Neural crest cell (in vitro differentiated cells): Measurements from ENCODE around the gene ENOX2. TPM values are rescaled to one million over a fixed set of nuclear protein-coding genes. Genes with fewer than 3 reads are reported as not detected.

Source experiments
- DNase-seq: peaks from one replicate; pipeline ENCODE4 v3.0.0; 2021; ENCODE audit warnings: low read depth, mixed read lengths, low spot score
- H3K27ac Mint-ChIP-seq: one replicate; pipeline ENCODE4 v1.8.0; 2021; ENCODE audit warnings: mild to moderate bottlenecking, mixed read lengths; ENCODE audit not compliant: unreplicated experiment
- H3K27me3 Mint-ChIP-seq: 2 replicates; pipeline ENCODE4 v1.8.0; 2021; ENCODE audit warnings: low read depth, mild to moderate bottlenecking, mixed read lengths
- H3K36me3 Mint-ChIP-seq: 2 replicates; pipeline ENCODE4 v1.8.0; 2021; ENCODE audit warnings: low read depth, mild to moderate bottlenecking, mixed read lengths
- H3K4me1 Mint-ChIP-seq: 2 replicates; pipeline ENCODE4 v1.8.0; 2021; ENCODE audit warnings: mixed read lengths
- H3K4me3 Mint-ChIP-seq: one replicate; pipeline ENCODE4 v1.8.0; 2021; ENCODE audit warnings: mild to moderate bottlenecking, mixed read lengths
- H3K9me3 Mint-ChIP-seq: 2 replicates; pipeline ENCODE4 v1.8.0; 2021; ENCODE audit warnings: mixed read lengths
- CTCF ChIP-seq: fragments of 200-600 bp; sonication (generic); conservative IDR thresholded peaks from 2 replicates; pipeline ENCODE4 v1.5.0; 2021; ENCODE audit warnings: antibody characterized with exemption, mild to moderate bottlenecking
- total RNA-seq: library from RNA; stranded (reverse); gene quantifications from 2 replicates; pipeline ENCODE4 v1.2.1, GENCODE V29; 2021

The ENOX2 gene
- total RNA-seq, 1 donor from 2014 or later: 40.3 TPM

DNA sequence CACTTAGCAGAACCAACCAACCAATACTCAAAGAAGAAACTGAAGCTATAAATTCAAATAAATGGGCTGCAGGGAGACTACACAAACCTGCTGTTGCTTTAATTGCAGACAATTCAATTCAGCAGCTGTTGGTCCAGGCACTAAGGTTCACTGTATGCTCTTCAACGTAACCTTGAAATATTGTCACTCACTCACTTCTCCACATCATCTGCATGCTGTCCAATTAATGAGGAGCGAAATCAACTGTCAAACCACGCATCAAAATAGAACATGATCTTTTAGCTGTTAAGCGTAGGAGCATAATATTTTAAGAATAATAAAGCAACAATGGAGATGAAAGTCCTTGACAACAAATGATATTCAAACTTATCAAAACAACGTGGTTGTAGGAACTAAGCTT is 17.0 kb downstream of the ENOX2 start:
- DNase-seq: no peak
- peaks cover 6% of the 10 kb centered on the region for H3K36me3 Mint-ChIP-seq
- H3K4me3 Mint-ChIP-seq: peak overlapping the region; percentile 35
- H3K27ac Mint-ChIP-seq: no peak overlapping the region
- H3K4me1 Mint-ChIP-seq: peaks cover 30% of the 10 kb centered on the region
- H3K27me3 Mint-ChIP-seq: no peaks in the 10 kb centered on the region
- no peak for TF ChIP-seq CTCF
- no peaks in the 10 kb centered on the region for H3K9me3 Mint-ChIP-seq

DNA sequence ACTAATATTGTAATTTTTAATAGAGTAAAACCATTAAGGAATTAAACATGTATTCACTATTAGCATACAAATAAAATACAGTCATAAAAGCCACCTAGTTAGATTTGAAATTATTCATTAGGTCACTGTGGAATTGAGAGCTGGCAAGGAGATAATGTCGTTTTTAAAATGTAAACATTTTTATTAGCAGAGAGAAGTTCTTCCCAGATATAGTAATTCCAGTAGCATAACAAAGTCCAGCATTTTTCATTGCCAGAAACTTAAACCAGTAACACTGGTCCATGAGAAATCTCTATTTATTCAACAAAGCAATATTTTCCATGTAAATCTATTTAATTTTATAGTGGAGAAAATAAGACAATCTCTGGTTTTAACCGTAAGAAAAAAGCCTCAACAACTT is 17.5 kb downstream of the ENOX2 start:
- Mint-ChIP-seq H3K27me3 (no peaks in the 10 kb centered on the region), H3K4me1 (peaks cover 32% of the 10 kb centered on the region), H3K36me3 (peaks cover 6% of the 10 kb centered on the region), H3K27ac (no peak overlapping the region), H3K4me3 (no peak overlapping the region), H3K9me3 (no peaks in the 10 kb centered on the region)
- TF ChIP-seq CTCF: no peak
- no peak for DNase-seq

GRCh38 chrX:130884627-130885026 is 18.4 kb downstream of the ENOX2 start:
- Mint-ChIP-seq H3K36me3 (peaks cover 2% of the 10 kb centered on the region), H3K9me3 (no peaks in the 10 kb centered on the region), H3K27ac (no peak overlapping the region), H3K4me3 (no peak overlapping the region), H3K27me3 (no peaks in the 10 kb centered on the region), H3K4me1 (peaks cover 36% of the 10 kb centered on the region)
- no peak for TF ChIP-seq CTCF
- DNase-seq: no peak

DNA sequence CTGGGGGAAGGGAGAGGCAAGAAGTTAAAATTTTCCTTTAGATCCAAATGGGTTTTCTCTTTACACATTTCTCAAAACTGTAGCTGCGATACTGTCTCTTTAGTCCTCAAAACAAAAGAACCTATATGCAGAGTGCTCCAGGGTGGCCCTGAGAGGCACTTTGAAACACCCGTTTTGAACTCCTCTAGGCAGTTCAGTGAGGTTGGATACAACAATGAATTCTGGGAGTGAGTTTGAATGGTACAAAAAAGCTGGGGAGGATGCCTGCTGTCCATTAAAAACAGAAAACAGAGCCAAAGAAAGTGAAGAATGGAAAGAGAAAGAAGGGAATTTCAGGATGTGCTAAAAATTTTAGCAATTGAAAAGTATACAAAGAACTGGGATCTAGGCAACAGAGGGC is 23.1 kb downstream of the ENOX2 start:
- peaks cover 19% of the 10 kb centered on the region for H3K36me3 Mint-ChIP-seq
- DNase-seq: no peak
- H3K9me3 Mint-ChIP-seq: peaks cover 9% of the 10 kb centered on the region
- peak overlapping the region; percentile 3 for H3K4me3 Mint-ChIP-seq
- no peak for TF ChIP-seq CTCF
- H3K4me1 Mint-ChIP-seq: peaks cover 28% of the 10 kb centered on the region
- no peaks in the 10 kb centered on the region for H3K27me3 Mint-ChIP-seq
- peak overlapping the region; percentile 39 for H3K27ac Mint-ChIP-seq

DNA sequence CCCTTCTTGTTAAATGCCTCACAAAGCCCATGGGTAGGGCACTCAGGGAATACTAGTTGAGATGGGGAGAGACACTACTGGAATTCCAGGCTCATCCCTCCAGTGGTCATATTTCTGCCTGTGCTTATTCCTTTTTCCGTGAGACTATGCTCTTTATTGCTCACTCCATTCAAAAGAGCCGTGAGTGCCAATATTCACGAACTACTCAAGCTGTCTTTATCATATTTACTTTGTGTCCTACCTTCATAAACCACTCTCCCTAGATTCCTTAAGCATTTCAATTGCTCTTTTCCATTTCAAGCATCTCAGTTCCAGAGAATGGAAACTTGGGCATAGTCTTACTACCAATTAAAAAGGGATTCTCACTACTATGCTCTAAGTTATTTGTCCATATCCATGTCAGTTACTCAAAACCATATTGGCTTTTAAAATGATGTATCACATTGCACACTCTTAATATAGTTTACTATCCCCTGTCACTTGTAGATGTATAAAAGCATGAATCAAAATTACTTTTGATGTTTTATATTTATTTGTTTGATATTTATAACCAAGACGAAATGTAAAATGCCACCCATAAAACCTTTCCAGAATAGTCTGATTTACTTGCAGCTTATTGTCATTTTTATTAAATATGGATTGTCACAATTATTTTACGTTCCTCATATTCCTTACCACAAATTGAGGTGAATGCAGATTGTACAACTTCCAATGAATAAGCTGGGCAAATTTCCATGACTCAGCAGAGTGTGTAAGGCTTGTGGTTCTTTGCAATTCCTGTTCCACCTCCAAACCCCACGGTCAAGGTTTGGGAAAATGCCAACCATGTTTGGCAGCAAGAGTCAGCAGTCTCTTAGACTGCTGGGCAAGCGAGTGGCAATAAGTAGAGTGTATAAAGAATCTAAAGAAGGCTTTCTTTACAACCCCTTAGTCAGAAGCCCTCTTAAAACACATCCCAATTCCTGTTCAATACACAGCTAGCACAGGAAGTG is 24.4 kb downstream of the ENOX2 start:
- H3K36me3 Mint-ChIP-seq: peaks cover 26% of the 10 kb centered on the region
- no peaks in the 10 kb centered on the region for H3K27me3 Mint-ChIP-seq
- no peak overlapping the region for H3K27ac Mint-ChIP-seq
- H3K4me1 Mint-ChIP-seq: peaks cover 28% of the 10 kb centered on the region
- no peak for DNase-seq
- H3K4me3 Mint-ChIP-seq: no peak overlapping the region
- peaks cover 15% of the 10 kb centered on the region for H3K9me3 Mint-ChIP-seq
- TF ChIP-seq CTCF: no peak
